ENCODE measurements around the gene TDRD12.
A peak's percentile ranks its signal among the peaks of the same experiment; 100 is the strongest.
"Not testable (repeated sequence)": the region's sequence is repeated elsewhere in the genome, so short reads cannot be mapped to it uniquely, and the experiment has no call there.

Gene TDRD12

DNA sequence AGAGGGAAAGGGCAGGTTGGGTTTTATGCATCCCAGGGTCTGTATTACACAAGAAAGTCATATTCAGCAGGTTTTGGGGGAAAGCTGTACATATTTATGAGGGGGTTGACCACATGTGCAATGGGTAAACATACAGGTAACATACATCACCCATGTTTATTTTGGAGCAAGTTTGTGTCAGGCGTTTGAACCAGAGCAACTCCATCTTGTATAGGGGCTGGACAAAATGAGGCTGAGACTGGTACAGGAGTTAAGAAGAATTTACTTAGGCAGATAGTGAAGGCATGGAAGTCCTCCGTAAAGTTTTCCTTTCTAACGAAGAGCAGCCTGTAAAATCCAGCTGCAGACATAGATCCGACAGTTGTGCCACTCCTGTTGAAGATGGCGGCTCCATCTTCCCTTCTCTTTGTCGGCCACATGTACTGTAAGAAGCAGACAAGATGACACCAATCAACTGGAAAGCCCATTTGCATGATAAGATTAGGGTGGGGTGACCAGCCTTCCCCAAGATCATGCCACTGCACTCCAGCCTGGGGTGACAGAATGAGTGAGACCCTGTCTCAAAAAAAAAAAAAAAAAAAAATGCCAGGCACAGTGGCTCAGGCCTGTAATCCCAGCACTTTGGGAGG is 32.6 kb upstream of the TDRD12 start:
- TF ChIP-seq, protein P1, sequence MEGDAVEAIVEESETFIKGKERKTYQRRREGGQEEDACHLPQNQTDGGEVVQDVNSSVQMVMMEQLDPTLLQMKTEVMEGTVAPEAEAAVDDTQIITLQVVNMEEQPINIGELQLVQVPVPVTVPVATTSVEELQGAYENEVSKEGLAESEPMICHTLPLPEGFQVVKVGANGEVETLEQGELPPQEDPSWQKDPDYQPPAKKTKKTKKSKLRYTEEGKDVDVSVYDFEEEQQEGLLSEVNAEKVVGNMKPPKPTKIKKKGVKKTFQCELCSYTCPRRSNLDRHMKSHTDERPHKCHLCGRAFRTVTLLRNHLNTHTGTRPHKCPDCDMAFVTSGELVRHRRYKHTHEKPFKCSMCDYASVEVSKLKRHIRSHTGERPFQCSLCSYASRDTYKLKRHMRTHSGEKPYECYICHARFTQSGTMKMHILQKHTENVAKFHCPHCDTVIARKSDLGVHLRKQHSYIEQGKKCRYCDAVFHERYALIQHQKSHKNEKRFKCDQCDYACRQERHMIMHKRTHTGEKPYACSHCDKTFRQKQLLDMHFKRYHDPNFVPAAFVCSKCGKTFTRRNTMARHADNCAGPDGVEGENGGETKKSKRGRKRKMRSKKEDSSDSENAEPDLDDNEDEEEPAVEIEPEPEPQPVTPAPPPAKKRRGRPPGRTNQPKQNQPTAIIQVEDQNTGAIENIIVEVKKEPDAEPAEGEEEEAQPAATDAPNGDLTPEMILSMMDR (IDR thresholded peaks at IDR 0.05; ENCODE audit: borderline replicate concordance, insufficient read depth, low read depth, low read length): no peak
- H3K4me3 ChIP-seq (ENCODE audit: low read depth, low read length): no peak overlapping the region

DNA sequence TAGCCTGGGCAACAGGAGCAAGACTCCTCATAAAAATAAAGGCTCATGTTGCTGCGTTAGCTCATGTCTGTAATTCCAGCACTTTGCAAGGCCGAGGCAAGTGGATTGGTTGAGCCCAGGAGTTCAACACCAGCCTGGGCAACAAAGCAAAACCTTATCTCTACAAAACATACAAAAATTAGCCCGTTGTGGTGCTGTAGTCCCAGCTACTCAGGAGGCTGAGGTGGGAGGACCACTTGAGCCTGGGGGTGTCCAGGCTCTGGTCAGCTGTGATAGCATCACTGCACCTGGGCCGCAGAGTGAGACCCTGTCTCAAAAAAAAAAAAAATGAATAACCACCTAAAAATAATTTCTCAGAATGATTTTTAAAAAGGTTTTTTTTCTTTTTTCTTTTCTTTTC is 31.9 kb upstream of the TDRD12 start:
- H3K4me3 ChIP-seq (ENCODE audit: low read depth, low read length): no peak overlapping the region

DNA sequence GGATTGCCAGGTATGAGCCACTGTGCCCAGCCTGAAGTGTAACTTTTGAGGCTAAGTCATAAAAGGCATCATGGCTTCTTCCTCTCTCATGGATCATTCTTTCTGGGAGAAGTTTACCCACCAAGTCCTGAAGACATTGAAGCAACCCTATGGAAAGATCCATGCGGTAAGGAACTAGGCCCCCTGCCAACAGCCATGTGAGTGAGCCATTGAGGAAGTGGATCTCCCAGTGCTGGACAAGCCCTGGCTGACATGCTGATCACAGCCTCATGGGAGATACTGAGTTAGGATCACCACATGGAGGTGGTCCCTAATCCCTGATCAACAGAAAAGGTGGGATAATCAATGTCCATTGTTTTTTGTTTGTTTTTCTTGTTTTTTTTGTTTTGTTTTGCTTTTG is 31.3 kb upstream of the TDRD12 start:
- TF ChIP-seq, protein P1 (IDR thresholded peaks at IDR 0.05; ENCODE audit: borderline replicate concordance, insufficient read depth, low read depth, low read length): no peak

More for the DNA sequence above, 31.9 kb upstream of the TDRD12 start:
- TF ChIP-seq, protein P1 (IDR thresholded peaks at IDR 0.05; ENCODE audit: borderline replicate concordance, insufficient read depth, low read depth, low read length): no peak

DNA sequence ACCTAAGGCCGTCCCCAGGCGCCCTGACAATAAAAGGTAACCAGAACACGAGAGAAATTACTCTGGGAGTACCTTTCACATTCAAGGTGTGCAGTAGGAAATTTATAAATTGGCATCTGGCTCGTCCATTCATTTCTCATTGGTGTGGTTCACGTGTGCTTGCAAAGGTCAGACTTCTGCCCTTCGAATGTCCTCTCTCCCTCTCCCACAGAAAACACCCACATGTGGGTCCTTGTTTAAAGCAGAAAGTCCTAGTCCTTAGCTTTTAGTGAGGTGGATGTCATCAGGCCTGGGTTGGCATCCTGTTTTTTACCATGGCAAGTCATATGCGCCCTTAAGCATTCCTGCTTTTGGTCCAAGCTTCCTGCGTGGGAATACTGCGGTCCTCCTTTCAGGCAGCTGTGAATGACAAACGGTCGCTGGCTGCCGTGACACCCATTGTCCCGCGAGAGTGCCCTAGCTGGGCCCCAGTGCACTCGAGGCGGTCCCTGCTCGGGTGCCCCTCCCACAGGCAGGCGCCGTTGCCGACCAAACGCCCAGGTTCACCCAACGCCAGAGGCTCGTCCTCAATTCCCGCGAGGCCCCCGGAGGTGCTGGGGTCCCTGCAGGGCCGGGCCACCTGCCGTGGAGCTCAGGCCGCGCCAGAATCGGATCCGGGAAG is 28.1 kb upstream of the TDRD12 start, which contains the start of gene NUDT19:
TSS of gene NUDT19 (plus strand) at position 531 of the 661 bp plus-strand sequence. CDS start 140 bp downstream, outside the sequence.
- peak within 1 kb of the TSS; percentile 60 for H3K4me3 ChIP-seq (ENCODE audit: low read depth, low read length)
- TF ChIP-seq, protein P1 (IDR thresholded peaks at IDR 0.05; ENCODE audit: borderline replicate concordance, insufficient read depth, low read depth, low read length): no peak

More for the DNA sequence above, 31.3 kb upstream of the TDRD12 start:
- no peak overlapping the region for H3K4me3 ChIP-seq (ENCODE audit: low read depth, low read length)

DNA sequence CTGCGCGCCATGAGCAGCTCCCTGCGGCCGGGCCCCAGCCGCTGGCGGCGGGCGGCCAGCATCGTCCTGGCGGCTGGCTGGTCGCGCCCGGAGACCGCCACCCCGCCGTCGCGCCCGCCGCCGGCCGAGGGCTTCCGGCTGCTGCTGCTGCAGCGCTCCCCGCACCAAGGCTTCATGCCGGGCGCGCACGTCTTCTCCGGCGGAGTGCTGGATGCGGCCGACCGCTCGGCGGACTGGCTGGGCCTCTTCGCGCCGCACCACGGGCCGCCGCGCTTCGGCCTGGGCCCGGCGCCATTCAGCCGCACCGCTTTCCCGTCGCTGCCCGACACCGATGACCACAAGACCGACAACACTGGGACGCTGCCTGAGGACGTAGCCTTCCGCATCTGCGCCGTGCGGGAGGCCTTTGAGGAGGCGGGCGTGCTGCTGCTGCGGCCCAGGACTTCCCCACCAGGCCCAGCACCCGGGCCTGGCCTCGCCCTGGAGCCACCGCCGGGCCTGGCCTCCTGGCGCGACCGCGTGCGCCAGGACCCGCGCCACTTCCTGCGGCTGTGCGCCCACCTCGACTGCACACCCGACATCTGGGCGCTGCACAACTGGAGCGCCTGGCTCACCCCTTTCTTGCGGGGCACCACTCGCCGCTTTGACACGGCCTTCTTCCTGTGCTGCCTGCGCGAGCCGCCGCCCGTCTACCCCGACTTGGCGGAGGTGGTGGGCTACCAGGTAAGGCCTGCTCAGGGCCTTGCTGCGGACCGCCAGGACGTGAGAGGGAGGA is 27.4 kb upstream of the TDRD12 start:
- TF ChIP-seq, protein P1 (IDR thresholded peaks at IDR 0.05; ENCODE audit: borderline replicate concordance, insufficient read depth, low read depth, low read length): no peak
- peak overlapping the region; percentile 60 for H3K4me3 ChIP-seq (ENCODE audit: low read depth, low read length)

DNA sequence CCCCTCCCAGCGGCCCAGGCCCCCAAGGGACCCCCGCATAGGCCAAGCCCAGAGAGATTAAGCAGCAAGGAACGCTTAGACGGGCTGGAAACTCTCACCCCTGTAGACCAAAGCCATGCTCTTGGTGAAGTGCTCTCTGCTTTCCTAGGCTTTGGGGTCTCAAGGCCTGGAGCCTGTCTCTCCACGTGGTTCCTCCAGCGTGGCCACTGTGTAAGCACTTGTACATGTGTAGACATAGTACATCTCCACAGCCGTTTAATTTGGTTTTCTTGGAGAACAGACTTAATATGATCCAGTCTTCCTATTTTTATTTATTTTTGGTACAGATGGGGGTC is 26.9 kb upstream of the TDRD12 start:
- peak overlapping the region; percentile 60 for H3K4me3 ChIP-seq (ENCODE audit: low read depth, low read length)
- TF ChIP-seq, protein P1 (IDR thresholded peaks at IDR 0.05; ENCODE audit: borderline replicate concordance, insufficient read depth, low read depth, low read length): no peak

DNA sequence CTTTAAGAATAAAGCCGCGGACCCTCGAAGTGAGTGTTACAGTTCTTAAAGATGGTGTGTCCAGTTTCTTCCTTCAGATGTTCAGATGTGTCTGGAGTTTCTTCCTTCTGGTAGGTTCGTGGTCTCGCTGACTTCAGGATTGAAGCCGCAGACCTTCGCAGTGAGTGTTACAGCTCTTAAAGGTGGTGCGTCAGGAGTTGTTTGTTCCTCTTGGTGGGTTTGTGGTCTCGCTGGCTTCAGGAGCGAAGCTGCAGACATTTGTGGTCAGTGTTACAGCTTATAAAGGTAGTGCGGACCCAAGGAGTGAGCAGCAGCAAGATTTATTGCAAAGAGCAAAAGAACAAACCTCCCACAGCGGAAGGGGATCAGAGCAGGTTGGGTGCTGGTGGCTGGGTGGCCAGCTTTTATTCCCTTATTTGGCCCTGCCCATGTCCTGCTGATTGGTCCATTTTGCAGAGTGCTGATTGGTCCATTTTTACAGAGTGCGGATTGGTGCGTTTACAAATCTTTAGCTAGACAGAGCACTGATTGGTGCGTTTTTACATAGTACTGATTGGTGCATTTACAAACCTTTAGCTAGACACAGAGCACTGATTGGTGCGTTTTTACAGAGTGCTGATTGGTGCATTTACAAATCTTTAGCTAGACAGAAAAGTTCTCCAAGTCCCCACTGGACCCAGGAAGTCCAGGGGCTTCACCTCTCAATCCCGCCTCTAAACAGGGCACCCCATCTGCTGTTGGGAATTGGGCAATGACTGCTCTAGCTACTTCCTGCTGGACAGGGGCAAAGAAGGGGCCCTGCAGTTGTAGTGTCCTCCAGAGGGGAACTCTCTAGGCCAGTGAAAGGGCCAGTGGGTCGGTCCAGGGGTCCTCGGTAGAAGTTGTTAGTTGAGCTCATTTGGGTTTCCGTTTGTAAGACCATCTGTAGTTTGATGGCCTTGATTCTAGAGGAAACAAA is 26.1 kb upstream of the TDRD12 start:
- peak overlapping the region; percentile 60 for H3K4me3 ChIP-seq (ENCODE audit: low read depth, low read length)

DNA sequence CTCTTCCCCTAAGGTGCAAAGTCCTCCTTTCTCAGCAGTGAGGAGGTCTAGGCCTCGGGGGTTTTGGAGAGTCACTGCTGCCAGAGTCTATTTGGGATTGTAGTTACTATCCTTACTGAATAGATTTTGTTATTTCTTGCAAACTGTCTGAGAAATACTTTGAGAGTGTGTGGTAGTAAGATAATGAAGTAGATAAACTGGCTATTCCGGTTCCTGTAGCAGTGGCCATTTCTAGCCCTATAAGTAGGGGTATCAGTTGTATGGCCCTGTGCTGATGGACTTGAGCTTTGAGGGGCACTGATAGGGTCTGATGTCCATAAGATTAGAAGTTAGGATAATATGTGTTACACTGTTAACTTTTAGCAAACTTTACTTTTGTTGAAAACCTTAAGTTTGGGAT is 25.3 kb upstream of the TDRD12 start:
- not testable (repeated sequence) for H3K4me3 ChIP-seq (ENCODE audit: low read depth, low read length)

DNA sequence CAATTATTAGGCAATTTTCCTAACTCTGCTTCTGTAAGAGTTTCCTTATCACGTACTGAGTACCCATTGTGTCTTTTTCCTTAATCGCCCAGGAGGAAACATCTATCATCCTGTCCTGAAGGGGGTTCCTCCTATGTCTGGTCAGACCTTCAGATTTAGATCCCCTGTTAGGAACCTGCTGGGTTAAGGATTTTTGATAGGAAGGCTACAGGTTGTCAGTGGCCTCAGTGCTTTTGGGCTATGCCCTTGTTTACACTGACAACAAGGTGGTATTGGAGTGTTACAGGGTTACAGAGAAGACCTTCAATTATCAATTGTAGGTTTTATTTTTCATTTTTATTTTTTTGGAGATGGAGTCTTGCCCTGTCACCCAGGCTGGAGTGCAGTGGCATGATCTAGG is 24.7 kb upstream of the TDRD12 start:
- H3K4me3 ChIP-seq (ENCODE audit: low read depth, low read length): not testable (repeated sequence)

DNA sequence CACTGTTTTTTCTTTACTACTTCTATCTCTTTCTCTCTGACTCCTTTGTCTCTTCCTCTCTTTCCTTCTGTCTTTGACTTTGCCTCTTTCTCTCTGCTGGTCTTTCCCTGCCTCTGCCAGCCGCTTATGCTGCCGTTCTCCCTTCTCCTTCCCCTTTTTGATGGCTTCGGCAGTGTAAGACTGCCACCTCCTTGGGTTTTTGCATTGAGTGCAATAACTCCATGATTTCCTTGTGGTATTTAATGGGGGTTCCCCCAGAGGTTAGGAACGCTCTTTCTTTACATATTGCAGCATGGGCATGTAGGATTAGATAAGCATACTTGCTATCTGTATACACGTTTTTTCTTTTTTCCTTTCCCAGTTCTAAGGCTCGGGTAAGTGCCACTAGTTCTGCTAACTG is 24.1 kb upstream of the TDRD12 start:
- H3K4me3 ChIP-seq (ENCODE audit: low read depth, low read length): not testable (repeated sequence)

Measured in GM12875 (cell line).